ENCODE results near the gene ANXA8. TPM values are rescaled to one million over a fixed set of nuclear protein-coding genes. Genes with fewer than 3 reads are reported as not detected.
A peak's percentile ranks its signal among the peaks of the same experiment; 100 is the strongest.

Gene ANXA8
- total RNA-seq, 1 experiment from 2014 or later: not detected

- no peak for DNase-seq (ENCODE audit: extremely low read depth, low read depth)
Observed at GRCh38 chr10:47449102-47449978, 34.6 kb downstream of the ANXA8 start.

- no peak for DNase-seq (ENCODE audit: extremely low read depth, low read depth)
Observed at GRCh38 chr10:47447705-47448104, 36.2 kb downstream of the ANXA8 start.

- no peak for DNase-seq (ENCODE audit: extremely low read depth, low read depth)
Observed at GRCh38 chr10:47447209-47447608, 36.7 kb downstream of the ANXA8 start.

GRCh38 chr10:47445720-47446119 lies 38.2 kb downstream of the ANXA8 start:
- DNase-seq (ENCODE audit: extremely low read depth, low read depth): no peak

GRCh38 chr10:47444047-47444446 lies 39.9 kb downstream of the ANXA8 start:
- DNase-seq (ENCODE audit: extremely low read depth, low read depth): no peak

GRCh38 chr10:47443145-47443544 lies 40.8 kb downstream of the ANXA8 start:
- no peak for DNase-seq (ENCODE audit: extremely low read depth, low read depth)

- no peak for DNase-seq (ENCODE audit: extremely low read depth, low read depth)
Observed at GRCh38 chr10:47442351-47442750, 41.6 kb downstream of the ANXA8 start.

- DNase-seq (ENCODE audit: extremely low read depth, low read depth): no peak
Observed at GRCh38 chr10:47441938-47442337, 42.0 kb downstream of the ANXA8 start.

- DNase-seq (ENCODE audit: extremely low read depth, low read depth): no peak
Observed at GRCh38 chr10:47440207-47440606, 43.7 kb downstream of the ANXA8 start.

GRCh38 chr10:47438857-47439474 lies 44.9 kb downstream of the ANXA8 start:
- peak; percentile 46 for DNase-seq (ENCODE audit: extremely low read depth, low read depth)

GRCh38 chr10:47435081-47435480 lies 48.8 kb downstream of the ANXA8 start:
- no peak for DNase-seq (ENCODE audit: extremely low read depth, low read depth)

- DNase-seq (ENCODE audit: extremely low read depth, low read depth): no peak
Observed at GRCh38 chr10:47425813-47426419, 58.0 kb downstream of the ANXA8 start.

GRCh38 chr10:47424231-47424630 lies 59.7 kb downstream of the ANXA8 start:
- DNase-seq (ENCODE audit: extremely low read depth, low read depth): no peak

- no peak for DNase-seq (ENCODE audit: extremely low read depth, low read depth)
Observed at GRCh38 chr10:47423476-47423875, 60.4 kb downstream of the ANXA8 start.

GRCh38 chr10:47421057-47421952 lies 62.6 kb downstream of the ANXA8 start:
- no peak for DNase-seq (ENCODE audit: extremely low read depth, low read depth)

- DNase-seq (ENCODE audit: extremely low read depth, low read depth): no peak
Observed at GRCh38 chr10:47420305-47421056, 63.4 kb downstream of the ANXA8 start.

- DNase-seq (ENCODE audit: extremely low read depth, low read depth): no peak
Observed at GRCh38 chr10:47419421-47419820, 64.5 kb downstream of the ANXA8 start.

- DNase-seq (ENCODE audit: extremely low read depth, low read depth): no peak
Observed at GRCh38 chr10:47418966-47419365, 64.9 kb downstream of the ANXA8 start.

- DNase-seq (ENCODE audit: extremely low read depth, low read depth): no peak
Observed at GRCh38 chr10:47418321-47418720, 65.6 kb downstream of the ANXA8 start.
